Stimulated activated CD4-positive, alpha-beta T cell treated with anti-CD3 and anti-CD28 coated beads, Interleukin-12 subunit alpha, Interleukin-12 subunit beta, amount 100 ng/mL, for 48 hours (primary cell): ENCODE data around the gene C12orf42.
"Not testable (repeated sequence)": the region's sequence is repeated elsewhere in the genome, so short reads cannot be mapped to it uniquely, and the experiment has no call there.

Experiments
- DNase-seq, 3 donors: peaks; one replicate each; pipeline ENCODE4 v3.0.0-alpha.2; 2020; ENCODE audit warnings: low read depth in 2 of 3, low spot score in 1 of 3

C12orf42 gene

GRCh38 chr12:103425674-103426073, 70.1 kb downstream of the C12orf42 start:
- not testable (repeated sequence) for DNase-seq

GRCh38 chr12:103424849-103425586, 70.8 kb downstream of the C12orf42 start:
- DNase-seq: not testable (repeated sequence)

GRCh38 chr12:103423516-103423910, 72.3 kb downstream of the C12orf42 start:
- no peak for DNase-seq

GRCh38 chr12:103422746-103423515, 72.8 kb downstream of the C12orf42 start:
- DNase-seq: no peak

DNA sequence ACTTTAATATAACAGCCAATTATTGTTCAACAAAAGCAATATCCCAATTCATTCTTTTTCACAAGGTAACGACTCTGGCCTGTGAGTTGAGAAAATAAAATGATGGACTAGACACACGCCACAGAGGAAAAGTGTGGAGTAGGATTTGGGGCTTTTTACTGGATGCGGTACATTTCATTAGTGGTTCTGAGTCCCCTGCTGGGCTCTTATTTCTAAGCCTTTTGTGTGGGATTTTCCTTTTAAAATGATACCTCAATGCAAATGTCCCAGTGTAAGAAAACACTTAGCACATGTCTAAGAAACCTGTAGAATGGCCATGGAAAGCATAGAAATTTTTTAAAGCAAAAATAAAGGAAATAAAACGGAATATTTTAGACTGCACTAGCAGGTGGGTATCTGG, 73.4 kb downstream of the C12orf42 start:
- DNase-seq: no peak

DNA sequence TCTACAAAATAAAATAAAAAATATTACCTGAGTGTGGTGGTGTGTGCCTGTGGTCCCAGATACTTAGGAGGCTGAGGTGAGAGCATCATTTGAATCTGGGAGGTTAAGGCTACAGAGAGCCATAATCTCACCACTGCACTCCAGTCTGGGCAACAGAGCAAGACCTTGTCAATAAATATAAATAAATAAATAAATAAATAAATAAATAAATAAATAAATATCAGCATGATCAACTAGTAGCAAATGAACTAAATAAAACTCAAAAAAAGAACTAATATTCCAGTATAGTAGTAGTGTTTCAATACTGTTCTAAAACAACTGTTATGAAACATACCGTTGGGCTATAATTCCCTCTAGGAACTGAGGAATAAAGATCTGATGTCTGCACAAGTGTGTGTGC, 74.4 kb downstream of the C12orf42 start:
- no peak for DNase-seq

GRCh38 chr12:103415681-103416080, 80.1 kb downstream of the C12orf42 start:
- DNase-seq: no peak

- no peak for DNase-seq
These were observed 94.3 kb downstream of the C12orf42 start for GRCh38 chr12:103401421-103401820.

- DNase-seq: no peak
These were observed 95.8 kb downstream of the C12orf42 start for GRCh38 chr12:103399986-103400385.

GRCh38 chr12:103397536-103397935, 98.2 kb downstream of the C12orf42 start:
- no peak for DNase-seq

GRCh38 chr12:103392722-103393121, 103.0 kb downstream of the C12orf42 start:
- no peak for DNase-seq

DNA sequence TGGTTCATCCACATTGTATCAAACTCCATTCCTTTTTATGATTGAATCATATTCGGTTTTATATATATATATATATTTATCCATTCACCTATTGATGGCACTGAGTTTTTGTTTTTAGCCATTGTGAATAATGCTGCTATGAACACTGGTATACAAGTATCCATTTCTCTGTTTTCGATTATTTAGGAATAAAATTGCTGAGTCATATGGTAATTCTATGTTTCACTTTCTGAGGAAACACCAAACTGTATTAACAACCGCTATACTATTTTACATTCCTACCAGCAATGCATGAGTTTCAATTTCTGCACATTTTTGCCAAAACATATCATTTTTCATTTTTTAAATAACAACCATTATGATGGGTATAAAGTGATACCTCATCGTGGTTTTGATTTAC, 104.7 kb downstream of the C12orf42 start:
- no peak for DNase-seq

- DNase-seq: no peak
These were observed 108.4 kb downstream of the C12orf42 start for GRCh38 chr12:103387385-103387784.

DNA sequence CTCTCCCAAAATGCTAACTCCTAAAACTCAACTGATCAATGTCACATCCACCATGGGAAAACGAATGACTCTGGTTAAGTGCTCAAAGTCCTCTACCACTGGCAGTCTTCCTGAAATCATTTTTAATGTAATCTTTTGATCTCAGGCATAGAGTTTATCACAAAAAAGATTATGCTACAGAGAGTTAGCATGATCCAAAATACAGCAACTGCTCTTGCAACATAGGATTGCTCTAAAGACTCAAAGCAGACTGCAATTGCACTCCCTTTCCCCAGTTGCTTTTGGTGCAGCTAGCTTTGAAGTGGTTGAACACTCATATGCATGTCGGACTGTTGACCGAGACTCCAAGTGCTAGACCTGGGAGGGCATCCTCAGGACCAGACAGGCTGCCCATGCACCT, 109.3 kb downstream of the C12orf42 start:
- no peak for DNase-seq

- DNase-seq: no peak
These were observed 112.9 kb downstream of the C12orf42 start for GRCh38 chr12:103382736-103383346.

DNA sequence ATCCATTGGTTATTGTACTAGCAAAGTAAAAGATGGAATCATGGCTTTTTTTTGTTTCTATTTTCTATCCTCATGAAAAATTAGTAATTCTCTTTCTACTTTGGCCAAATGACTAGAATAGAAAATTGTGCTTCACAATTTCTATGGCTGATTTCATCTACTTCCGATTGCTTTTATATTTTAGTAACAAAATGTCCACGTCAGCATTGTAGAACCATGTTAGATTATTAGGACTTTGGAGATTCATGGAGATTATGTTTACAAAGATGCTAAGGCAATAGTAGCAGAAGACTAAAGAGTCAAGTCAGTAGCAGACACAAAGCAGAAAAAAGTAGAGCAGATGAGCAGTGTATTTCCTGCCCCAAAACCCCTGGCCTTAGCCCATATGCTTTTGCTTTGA, 113.6 kb downstream of the C12orf42 start:
- DNase-seq: no peak

GRCh38 chr12:103379670-103380069, 116.1 kb downstream of the C12orf42 start:
- no peak for DNase-seq

DNA sequence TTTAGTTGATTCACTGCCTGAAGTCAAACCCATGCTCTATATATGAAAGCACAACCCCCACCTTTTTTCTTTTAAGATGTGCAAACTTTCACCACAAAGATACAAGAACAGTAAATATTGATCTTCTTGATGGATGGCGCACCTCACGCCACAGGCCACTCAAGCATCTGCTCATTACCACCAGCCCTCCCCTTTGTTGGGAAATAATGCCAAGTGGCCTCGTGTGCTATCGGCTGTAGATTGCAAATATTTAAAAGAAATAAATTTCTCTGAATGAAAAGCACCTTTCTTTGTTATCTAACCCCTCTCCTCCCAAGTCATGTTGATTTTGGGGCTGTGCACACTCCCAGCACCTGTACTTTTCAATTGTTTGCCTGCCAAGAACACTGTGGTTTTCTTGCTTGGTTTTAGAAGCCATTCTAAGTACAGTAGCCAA, 122.7 kb downstream of the C12orf42 start:
- no peak for DNase-seq

DNA sequence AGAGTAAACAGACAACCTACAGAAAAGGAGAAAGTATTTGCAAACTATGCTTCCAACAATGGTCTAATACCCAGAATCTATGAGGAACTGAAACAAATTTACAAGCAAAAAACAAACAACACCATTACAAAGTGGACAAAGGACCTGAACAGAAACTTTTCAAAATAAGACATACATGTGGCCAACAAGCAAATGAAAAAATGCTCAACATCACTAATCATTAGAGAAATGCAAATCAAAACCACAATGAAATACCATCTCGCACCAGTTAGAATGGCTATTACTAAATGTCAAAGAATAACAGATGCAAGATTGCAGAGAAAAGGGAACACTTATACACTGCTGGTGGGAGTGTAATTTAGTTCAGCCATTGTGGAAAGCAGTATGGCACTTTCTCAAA, 125.8 kb downstream of the C12orf42 start:
- no peak for DNase-seq

- DNase-seq: no peak
These were observed 127.6 kb downstream of the C12orf42 start for GRCh38 chr12:103368167-103368566.

GRCh38 chr12:103354403-103354802, 141.4 kb downstream of the C12orf42 start:
- no peak for DNase-seq

DNA sequence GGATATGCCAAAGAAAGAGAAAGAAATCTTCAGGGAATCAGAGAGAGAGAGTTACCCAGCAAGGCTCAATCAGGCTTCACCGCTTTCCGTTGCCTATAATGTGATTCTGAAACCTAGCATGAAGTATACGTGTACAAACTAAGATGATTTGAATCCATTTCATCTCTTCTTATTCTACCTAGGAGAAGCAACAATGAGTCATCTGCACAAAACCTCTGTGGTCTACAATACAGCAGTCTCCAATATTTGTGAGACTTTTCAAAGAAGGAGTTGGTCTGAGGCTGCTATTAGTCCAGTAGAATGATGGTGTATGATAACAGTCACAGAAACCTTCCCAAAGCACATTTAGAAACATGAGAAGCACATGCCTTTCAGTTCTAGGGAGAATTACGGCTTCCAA, 141.9 kb downstream of the C12orf42 start:
- no peak for DNase-seq
